Measurements from ENCODE around the gene LYPD4. TPM values are rescaled to one million over a fixed set of nuclear protein-coding genes. Genes with fewer than 3 reads are reported as not detected.

The LYPD4 gene
- total RNA-seq, 2 donors from 2014 or later = 6.6 TPM; not detected in 1

DNA sequence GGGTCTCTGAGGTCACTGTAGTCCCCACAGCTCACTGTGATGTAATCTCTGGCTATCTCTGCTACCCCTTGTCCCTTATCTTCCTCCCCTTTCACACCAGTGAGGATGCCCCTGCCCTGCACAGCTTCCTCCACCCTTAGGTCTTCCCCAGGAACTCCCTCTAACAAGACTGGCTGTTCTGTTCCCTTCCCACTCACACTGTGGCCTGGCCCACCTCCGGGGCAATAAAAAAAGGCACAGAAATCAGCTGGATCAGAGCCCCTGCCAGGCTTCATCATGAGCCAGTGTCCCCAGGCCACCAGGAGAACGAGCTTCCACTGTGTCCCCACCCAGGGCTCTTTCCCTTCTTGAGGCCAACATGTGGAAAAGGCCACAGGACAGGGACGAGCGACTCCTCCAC is 43.5 kb downstream of the LYPD4 start:
- TF ChIP-seq POLR2A (IDR thresholded peaks at IDR 0.05) (no peak), CTCF (IDR thresholded peaks at IDR 0.05) (no peak), POLR2AphosphoS5 (IDR thresholded peaks at IDR 0.05) (no peak)
- H3K4me1 ChIP-seq (replicated peaks) = no peaks in the 10 kb centered on the region
- H3K27me3 ChIP-seq (replicated peaks; ENCODE audit: insufficient read depth) = no peaks in the 10 kb centered on the region
- no peaks in the 10 kb centered on the region for H3K9me3 ChIP-seq
- no peak for DNase-seq (ENCODE audit: low spot score)
- intact Hi-C loops (cut with DNase I) = no loop called here
- 79% methylated on average over 4 of the region's 4 CpGs for WGBS
- no peak overlapping the region for H3K4me3 ChIP-seq
- H3K36me3 ChIP-seq = no peaks in the 10 kb centered on the region
- no peak overlapping the region for H3K27ac ChIP-seq

GRCh38 chr19:41799444-41800000 is 45.0 kb downstream of the LYPD4 start:
- H3K27me3 ChIP-seq (replicated peaks; ENCODE audit: insufficient read depth) = no peaks in the 10 kb centered on the region
- peak; percentile 28 for DNase-seq (ENCODE audit: low spot score)
- WGBS = 49% methylated on average over 9 of the region's 9 CpGs
- H3K9me3 ChIP-seq = no peaks in the 10 kb centered on the region
- no peaks in the 10 kb centered on the region for H3K4me1 ChIP-seq (replicated peaks)
- H3K27ac ChIP-seq = no peak overlapping the region
- no peaks in the 10 kb centered on the region for H3K36me3 ChIP-seq
- H3K4me3 ChIP-seq = no peak overlapping the region
- intact Hi-C loops (cut with DNase I) = no loop called here
- no peak for TF ChIP-seq POLR2A (IDR thresholded peaks at IDR 0.05)
- peak; percentile 15 for TF ChIP-seq POLR2AphosphoS5 (IDR thresholded peaks at IDR 0.05)

- H3K4me3 ChIP-seq = no peak overlapping the region
- H3K27ac ChIP-seq = no peak overlapping the region
- H3K27me3 ChIP-seq (replicated peaks; ENCODE audit: insufficient read depth) = no peaks in the 10 kb centered on the region
- no peaks in the 10 kb centered on the region for H3K9me3 ChIP-seq
- no peaks in the 10 kb centered on the region for H3K36me3 ChIP-seq
- WGBS = 88% methylated on average over 1 of the region's 1 CpG
- intact Hi-C loops (cut with DNase I) = no loop called here
- no peaks in the 10 kb centered on the region for H3K4me1 ChIP-seq (replicated peaks)
- no peak for DNase-seq (ENCODE audit: low spot score)
- TF ChIP-seq CTCF (IDR thresholded peaks at IDR 0.05) (no peak), POLR2A (IDR thresholded peaks at IDR 0.05) (no peak), POLR2AphosphoS5 (IDR thresholded peaks at IDR 0.05) (no peak)
Measured at GRCh38 chr19:41796901-41797300, 47.6 kb downstream of the LYPD4 start.

GRCh38 chr19:41796362-41796761 is 48.1 kb downstream of the LYPD4 start, which contains the start of gene CEACAM3:
Gene CEACAM3, plus strand, starts transcription at chr19:41796587. Its CDS starts 91 bp downstream, at chr19:41796678.
- Histone ChIP-seq H3K4me3 (no peak within 1 kb of the TSS), H3K27ac (no peak within 1 kb of the TSS), H3K4me1 (replicated peaks) (no peaks in the 10 kb centered on the region), H3K9me3 (no peaks in the 10 kb centered on the region), H3K27me3 (replicated peaks; ENCODE audit: insufficient read depth) (no peaks in the 10 kb centered on the region), H3K36me3 (no peaks in the 10 kb centered on the region)
- intact Hi-C loops (cut with DNase I) = no loop called here
- TF ChIP-seq POLR2A (IDR thresholded peaks at IDR 0.05) = no peak
- TF ChIP-seq POLR2AphosphoS5 (IDR thresholded peaks at IDR 0.05) = no peak
- TF ChIP-seq CTCF (IDR thresholded peaks at IDR 0.05) = no peak
- no peak for DNase-seq (ENCODE audit: low spot score)

DNA sequence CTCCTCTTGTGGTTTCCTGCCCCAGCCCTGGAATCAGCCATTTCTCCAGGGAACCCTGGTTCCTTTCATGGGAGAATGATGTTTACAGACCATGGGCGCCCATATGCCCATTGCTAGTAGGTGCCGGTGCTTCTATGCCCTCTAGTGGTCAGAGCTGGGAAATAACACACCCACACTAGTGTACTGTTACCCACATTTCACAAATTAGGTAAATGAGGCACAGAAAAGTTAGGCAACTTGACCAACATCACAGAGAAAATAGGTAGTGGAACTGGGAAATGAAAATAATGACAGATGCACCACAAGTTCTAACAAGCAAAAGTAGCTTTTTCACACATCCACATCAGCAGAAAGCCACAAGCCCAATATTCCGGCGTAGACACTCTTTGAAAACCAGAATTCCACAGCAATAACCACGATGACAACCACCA is 49.4 kb downstream of the LYPD4 start:
- WGBS = 42% methylated on average over 5 of the region's 5 CpGs
- Histone ChIP-seq H3K9me3 (no peaks in the 10 kb centered on the region), H3K4me3 (no peak overlapping the region), H3K27ac (no peak overlapping the region), H3K4me1 (replicated peaks) (no peaks in the 10 kb centered on the region), H3K36me3 (no peaks in the 10 kb centered on the region), H3K27me3 (replicated peaks; ENCODE audit: insufficient read depth) (no peaks in the 10 kb centered on the region)
- peak; percentile 47 for DNase-seq (ENCODE audit: low spot score)
- TF ChIP-seq POLR2AphosphoS5 (IDR thresholded peaks at IDR 0.05) = no peak
- peak; percentile 34 to 75 (median 51) for TF ChIP-seq CTCF (IDR thresholded peaks at IDR 0.05)
- intact Hi-C loops (cut with DNase I) = no loop called here
